ENCODE data around the gene IKZF2.
A peak's percentile ranks its signal among the peaks of the same experiment; 100 is the strongest.

IKZF2 gene

DNA sequence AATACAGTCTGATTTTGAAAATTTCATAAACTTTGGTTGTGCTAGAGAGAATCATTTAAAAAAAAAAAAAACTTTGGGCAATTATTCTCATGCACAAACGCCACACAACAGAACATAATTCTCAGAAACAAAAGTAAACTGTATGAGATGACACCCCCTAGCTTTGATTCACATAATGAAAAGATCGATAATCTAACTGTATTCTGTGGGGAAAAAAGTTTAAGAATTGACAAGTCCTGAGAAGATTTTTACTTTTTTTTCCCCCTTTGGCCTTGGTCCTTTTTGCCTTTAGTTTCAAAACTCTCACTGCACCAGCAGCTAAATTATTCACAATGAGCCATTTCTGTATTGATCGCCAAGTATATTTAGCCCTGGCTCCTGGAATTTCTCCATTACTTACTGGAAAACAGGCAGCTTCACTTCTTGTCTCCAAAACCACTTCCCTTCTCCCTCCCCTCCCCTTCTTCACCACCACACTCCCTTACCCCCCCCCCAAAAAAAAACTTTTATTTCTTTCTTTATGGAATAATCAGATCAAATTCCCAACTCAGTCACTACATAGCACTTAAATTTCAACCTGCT lies 2.0 kb downstream of the IKZF2 start:
- Histone ChIP-seq H3K4me1 (ENCODE audit: control insufficient read depth, insufficient read depth, low read length) (no peaks in the 10 kb centered on the region), H3K4me3 (ENCODE audit: low read length) (no peak overlapping the region), H3K27ac (ENCODE audit: low read depth, low read length) (peak overlapping the region; percentile 43), H3K9ac (ENCODE audit: low read length) (no peak overlapping the region), H3K27me3 (ENCODE audit: control insufficient read depth, insufficient read depth, low read length) (no peaks in the 10 kb centered on the region), H3K36me3 (ENCODE audit: control insufficient read depth, insufficient read depth, low read length) (no peaks in the 10 kb centered on the region)

DNA sequence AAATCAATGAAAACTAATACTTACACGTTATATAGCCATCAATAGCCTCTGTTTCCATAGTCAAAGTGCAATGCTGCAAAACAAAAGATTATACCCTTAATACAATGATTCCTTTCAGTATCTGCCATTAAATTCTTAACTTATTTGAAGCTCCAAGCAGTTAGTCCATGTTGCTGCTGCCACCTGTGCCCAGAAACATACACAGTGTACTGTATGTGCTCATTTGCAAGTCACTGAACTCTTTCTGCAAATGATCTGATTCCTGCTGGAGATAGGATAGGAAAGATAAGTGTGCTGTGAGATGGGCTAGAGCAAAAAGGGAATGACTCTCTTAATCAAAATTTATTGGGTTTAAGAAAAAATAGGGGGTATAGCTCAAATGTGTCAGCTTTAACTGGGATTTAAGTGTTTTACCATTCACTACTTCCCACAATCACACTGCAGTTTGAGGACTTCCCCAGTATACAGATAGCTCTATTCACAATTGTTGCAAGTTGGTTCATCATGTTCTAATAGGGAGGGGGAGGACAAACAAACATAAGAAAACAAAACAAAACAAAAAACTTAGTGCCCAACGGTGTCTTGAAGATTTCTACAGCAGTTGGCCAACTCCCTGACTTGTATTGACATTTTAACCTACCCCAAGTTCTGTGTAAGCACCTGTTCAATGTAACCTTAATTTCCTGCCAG lies 2.7 kb downstream of the IKZF2 start:
- H3K4me3 ChIP-seq (ENCODE audit: low read length), result no peak overlapping the region
- no peak overlapping the region for H3K9ac ChIP-seq (ENCODE audit: low read length)
- H3K27ac ChIP-seq (ENCODE audit: low read depth, low read length), result no peak overlapping the region
- no peaks in the 10 kb centered on the region for H3K27me3 ChIP-seq (ENCODE audit: control insufficient read depth, insufficient read depth, low read length)
- H3K36me3 ChIP-seq (ENCODE audit: control insufficient read depth, insufficient read depth, low read length), result no peaks in the 10 kb centered on the region
- no peaks in the 10 kb centered on the region for H3K4me1 ChIP-seq (ENCODE audit: control insufficient read depth, insufficient read depth, low read length)

DNA sequence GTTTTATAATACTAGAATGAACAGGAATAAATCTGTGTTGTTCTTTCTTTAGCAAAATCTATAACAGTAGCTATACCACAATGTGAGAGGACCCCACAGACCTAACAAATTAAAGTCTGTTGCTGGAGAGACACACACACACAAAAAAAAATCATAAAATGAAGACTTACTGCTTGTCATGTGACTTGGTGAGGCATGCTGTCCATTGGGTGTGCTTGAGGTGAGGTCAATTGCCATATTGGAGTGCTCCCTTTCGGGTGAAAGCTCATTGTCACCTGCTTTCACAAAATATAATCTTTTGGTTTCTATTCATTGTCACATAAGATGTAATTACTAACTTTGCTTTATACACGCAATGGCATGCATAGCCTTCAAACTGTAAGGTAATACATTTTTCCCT lies 3.9 kb downstream of the IKZF2 start:
- no peaks in the 10 kb centered on the region for H3K4me1 ChIP-seq (ENCODE audit: control insufficient read depth, insufficient read depth, low read length)
- no peak overlapping the region for H3K27ac ChIP-seq (ENCODE audit: low read depth, low read length)
- H3K36me3 ChIP-seq (ENCODE audit: control insufficient read depth, insufficient read depth, low read length), result no peaks in the 10 kb centered on the region
- H3K9ac ChIP-seq (ENCODE audit: low read length), result no peak overlapping the region
- no peaks in the 10 kb centered on the region for H3K27me3 ChIP-seq (ENCODE audit: control insufficient read depth, insufficient read depth, low read length)
- H3K4me3 ChIP-seq (ENCODE audit: low read length), result no peak overlapping the region

DNA sequence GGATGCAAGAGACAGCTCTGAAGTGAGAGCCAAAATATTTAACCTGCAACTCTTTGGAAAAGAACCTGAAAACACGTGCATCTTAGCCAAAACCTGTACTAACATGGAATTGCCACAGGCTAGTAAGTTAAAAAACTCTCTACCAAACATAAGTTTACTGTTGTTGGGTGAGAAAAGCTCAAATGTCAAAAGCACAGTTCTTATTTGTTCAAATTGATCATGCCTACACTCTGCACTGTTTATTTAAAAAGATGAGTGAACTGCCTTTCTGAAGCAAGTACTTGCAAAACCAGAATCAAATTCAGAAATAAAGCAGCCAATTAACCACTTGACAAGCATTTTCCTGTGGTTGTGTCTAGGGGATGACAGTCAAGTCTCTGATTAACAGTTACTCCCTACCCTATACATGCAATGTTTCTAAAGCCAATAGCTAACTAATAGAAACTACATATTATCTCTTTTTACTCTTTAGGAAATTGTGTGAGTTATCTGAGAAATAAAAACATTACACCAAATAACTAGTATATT lies 5.6 kb downstream of the IKZF2 start:
- Histone ChIP-seq H3K4me3 (ENCODE audit: low read length) (no peak overlapping the region), H3K36me3 (ENCODE audit: control insufficient read depth, insufficient read depth, low read length) (no peaks in the 10 kb centered on the region), H3K27ac (ENCODE audit: low read depth, low read length) (no peak overlapping the region), H3K27me3 (ENCODE audit: control insufficient read depth, insufficient read depth, low read length) (no peaks in the 10 kb centered on the region), H3K4me1 (ENCODE audit: control insufficient read depth, insufficient read depth, low read length) (no peaks in the 10 kb centered on the region), H3K9ac (ENCODE audit: low read length) (no peak overlapping the region)

DNA sequence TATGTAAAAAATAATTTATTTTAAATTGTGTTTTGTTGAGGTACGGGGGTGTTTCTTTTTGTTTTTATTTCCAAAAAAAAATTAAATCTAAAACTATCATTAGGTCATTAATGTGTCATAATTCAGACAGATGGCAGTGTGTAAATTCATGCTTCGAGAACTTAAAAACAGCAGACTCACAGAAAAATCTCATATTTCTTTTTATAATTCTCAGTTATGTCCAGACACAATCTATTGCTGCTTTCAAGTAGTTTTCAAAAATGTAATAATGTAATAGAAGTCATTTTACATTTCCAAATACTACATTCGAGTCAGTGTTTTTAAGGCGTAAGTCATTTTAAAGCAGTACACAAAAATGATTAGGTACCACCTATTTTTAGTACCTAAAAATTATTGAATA lies 14.3 kb downstream of the IKZF2 start:
- no peak overlapping the region for H3K27ac ChIP-seq (ENCODE audit: low read depth, low read length)
- H3K4me1 ChIP-seq (ENCODE audit: control insufficient read depth, insufficient read depth, low read length), result no peaks in the 10 kb centered on the region
- no peak overlapping the region for H3K9ac ChIP-seq (ENCODE audit: low read length)
- H3K27me3 ChIP-seq (ENCODE audit: control insufficient read depth, insufficient read depth, low read length), result no peaks in the 10 kb centered on the region
- no peak overlapping the region for H3K4me3 ChIP-seq (ENCODE audit: low read length)
- no peaks in the 10 kb centered on the region for H3K36me3 ChIP-seq (ENCODE audit: control insufficient read depth, insufficient read depth, low read length)

DNA sequence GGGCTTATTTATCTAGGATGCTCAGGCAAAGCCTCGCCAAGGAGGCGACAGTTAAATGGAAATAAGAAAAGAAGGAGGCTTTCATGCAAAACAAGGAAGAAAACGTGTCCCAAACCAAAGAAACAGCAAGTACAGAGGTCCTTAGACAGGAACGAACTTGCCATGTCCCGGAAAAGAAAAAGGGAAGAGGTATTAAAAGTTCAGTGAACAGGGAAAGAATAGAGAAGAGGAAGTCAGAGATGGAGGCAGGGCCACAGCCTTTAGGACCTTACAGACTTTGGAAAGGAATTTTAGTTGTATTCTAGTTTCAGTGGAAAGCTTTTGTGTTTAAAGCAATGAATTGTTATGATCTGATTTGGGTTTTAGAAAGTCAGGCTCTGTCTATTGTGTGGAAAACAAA lies 22.1 kb downstream of the IKZF2 start:
- no peaks in the 10 kb centered on the region for H3K36me3 ChIP-seq (ENCODE audit: control insufficient read depth, insufficient read depth, low read length)
- no peak overlapping the region for H3K4me3 ChIP-seq (ENCODE audit: low read length)
- H3K4me1 ChIP-seq (ENCODE audit: control insufficient read depth, insufficient read depth, low read length), result peaks cover 2% of the 10 kb centered on the region
- no peaks in the 10 kb centered on the region for H3K27me3 ChIP-seq (ENCODE audit: control insufficient read depth, insufficient read depth, low read length)
- H3K9ac ChIP-seq (ENCODE audit: low read length), result no peak overlapping the region
- no peak overlapping the region for H3K27ac ChIP-seq (ENCODE audit: low read depth, low read length)

DNA sequence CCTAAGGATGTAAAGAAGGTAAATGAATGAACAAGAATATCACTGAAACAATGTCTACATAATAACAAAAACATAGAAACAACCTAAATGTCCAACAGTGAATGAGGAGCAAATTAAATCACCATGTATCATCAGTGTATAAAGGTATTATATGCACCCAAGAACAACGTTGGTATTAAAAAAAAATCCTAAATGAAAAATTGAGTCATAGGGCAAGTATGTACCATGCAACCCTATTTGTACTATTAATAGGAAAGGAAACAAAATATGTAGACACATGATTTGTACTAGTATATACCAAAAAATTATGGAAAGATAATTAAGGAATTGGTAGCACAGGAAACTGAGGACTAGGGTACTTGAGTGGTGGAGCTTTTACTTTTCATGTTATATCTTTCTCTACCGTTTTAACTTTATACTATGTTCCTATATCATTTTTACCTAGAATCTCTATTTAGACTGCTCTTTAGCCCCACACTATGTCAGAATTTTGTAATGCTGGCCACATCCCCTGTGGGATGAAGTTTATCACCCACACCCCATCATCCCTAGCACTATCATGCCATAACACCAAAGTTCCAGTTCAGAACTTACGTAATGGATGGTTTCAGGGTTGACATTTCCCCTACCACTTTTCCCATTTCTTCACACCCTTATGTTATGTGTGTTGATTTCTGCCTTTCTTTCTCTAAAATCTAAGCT lies 25.6 kb downstream of the IKZF2 start:
- Histone ChIP-seq H3K27ac (ENCODE audit: low read depth, low read length) (no peak overlapping the region), H3K4me1 (ENCODE audit: control insufficient read depth, insufficient read depth, low read length) (peaks cover 2% of the 10 kb centered on the region), H3K27me3 (ENCODE audit: control insufficient read depth, insufficient read depth, low read length) (no peaks in the 10 kb centered on the region), H3K36me3 (ENCODE audit: control insufficient read depth, insufficient read depth, low read length) (no peaks in the 10 kb centered on the region), H3K9ac (ENCODE audit: low read length) (no peak overlapping the region), H3K4me3 (ENCODE audit: low read length) (no peak overlapping the region)

DNA sequence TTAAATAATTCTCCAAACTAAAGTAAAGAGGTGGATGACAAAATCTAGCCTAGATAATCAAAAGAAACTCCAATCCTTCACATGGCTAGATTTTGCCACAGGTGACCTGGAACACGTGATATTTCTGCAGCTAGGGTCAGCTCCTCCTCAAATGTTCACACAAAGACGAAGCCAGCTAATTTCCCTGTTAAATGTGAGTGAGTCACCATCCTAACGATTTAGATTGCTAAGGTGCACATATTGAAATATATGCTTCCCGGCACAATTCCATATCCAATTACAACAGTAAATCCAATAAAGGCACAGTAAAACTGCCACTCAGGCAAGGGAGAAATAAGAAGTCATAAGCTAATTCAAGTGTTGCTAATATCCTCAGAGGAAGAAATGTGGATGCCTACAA lies 28.7 kb downstream of the IKZF2 start:
- Histone ChIP-seq H3K9ac (ENCODE audit: low read length) (no peak overlapping the region), H3K4me3 (ENCODE audit: low read length) (no peak overlapping the region), H3K4me1 (ENCODE audit: control insufficient read depth, insufficient read depth, low read length) (no peaks in the 10 kb centered on the region), H3K27me3 (ENCODE audit: control insufficient read depth, insufficient read depth, low read length) (no peaks in the 10 kb centered on the region), H3K27ac (ENCODE audit: low read depth, low read length) (no peak overlapping the region), H3K36me3 (ENCODE audit: control insufficient read depth, insufficient read depth, low read length) (no peaks in the 10 kb centered on the region)

DNA sequence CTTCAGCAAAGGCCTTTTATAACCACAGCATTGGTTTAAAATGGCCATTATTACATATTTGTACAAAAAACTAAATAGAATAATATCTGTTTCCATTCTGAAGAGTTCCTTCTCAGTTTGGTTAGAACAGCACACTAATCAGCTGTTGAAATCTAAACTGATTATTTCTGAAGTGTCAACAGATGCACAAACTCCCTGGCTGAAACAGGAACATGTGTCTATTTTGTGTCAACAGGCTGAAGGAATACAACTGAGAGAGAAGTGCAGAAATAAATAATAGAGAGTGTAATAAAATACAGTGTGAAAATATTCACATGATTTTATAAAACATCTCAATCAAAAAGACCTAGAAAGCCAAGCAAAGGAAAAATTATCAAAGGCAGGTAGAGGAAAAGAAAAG lies 29.7 kb downstream of the IKZF2 start:
- H3K36me3 ChIP-seq (ENCODE audit: control insufficient read depth, insufficient read depth, low read length), result no peaks in the 10 kb centered on the region
- no peak overlapping the region for H3K9ac ChIP-seq (ENCODE audit: low read length)
- H3K4me1 ChIP-seq (ENCODE audit: control insufficient read depth, insufficient read depth, low read length), result no peaks in the 10 kb centered on the region

DNA sequence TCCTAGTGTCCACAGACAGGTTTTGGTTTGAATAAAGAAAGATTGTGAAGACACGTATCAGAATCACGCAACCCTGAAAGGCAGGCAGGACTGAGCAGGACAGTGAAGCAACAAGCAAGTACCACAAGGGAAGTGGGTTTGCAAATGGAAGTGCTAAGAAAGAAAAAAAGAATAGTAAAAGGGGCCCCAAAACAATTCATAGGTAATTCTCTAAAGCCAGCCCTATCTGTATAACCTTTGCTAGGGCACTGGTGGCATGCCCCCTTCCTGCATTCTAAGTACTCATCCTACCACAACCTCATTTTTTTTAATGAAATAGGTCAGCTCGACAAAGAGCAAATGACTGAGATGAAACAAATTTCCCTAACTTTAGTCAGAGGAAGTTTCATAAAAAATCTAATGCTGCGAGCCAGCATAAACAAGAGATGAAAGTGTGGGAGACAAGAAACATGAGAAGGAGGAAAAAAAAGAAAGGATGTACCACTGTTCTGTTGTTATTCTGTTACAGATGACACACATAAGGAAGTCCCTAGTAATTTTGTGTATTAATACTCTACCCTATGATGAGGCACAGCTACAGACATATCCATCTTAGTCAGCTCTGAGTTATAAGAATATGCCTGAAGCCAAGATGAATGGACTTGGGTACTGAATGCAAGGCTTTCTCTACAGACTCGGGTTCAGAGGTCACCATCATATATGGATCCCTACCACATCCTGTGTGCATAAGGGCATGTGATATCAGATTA lies 32.2 kb downstream of the IKZF2 start:
- Histone ChIP-seq H3K27me3 (ENCODE audit: control insufficient read depth, insufficient read depth, low read length) (no peaks in the 10 kb centered on the region), H3K4me3 (ENCODE audit: low read length) (no peak overlapping the region), H3K4me1 (ENCODE audit: control insufficient read depth, insufficient read depth, low read length) (no peaks in the 10 kb centered on the region), H3K36me3 (ENCODE audit: control insufficient read depth, insufficient read depth, low read length) (no peaks in the 10 kb centered on the region), H3K9ac (ENCODE audit: low read length) (no peak overlapping the region), H3K27ac (ENCODE audit: low read depth, low read length) (no peak overlapping the region)

More for the DNA sequence above, 29.7 kb downstream of the IKZF2 start:
- H3K27ac ChIP-seq (ENCODE audit: low read depth, low read length), result no peak overlapping the region
- H3K27me3 ChIP-seq (ENCODE audit: control insufficient read depth, insufficient read depth, low read length), result no peaks in the 10 kb centered on the region
- no peak overlapping the region for H3K4me3 ChIP-seq (ENCODE audit: low read length)

DNA sequence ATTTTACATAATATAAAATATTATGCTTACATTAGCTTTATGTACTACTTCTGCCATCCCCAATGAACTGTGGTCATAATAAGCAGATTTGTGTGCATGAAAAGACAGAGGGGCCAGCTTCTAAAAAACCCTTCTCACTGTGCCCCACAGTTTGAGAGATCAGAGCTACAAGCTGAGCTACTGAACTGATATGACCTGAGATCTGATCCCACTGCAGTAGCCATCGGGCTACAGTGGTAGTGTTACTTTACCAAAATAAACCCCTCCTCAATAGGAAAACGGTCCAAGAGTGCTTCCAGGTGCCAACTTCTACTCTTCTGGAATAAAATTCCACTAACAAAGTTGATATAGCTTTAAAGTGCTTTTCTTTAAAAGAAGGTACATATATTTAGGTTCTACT lies 43.1 kb downstream of the IKZF2 start:
- H3K4me1 ChIP-seq (ENCODE audit: control insufficient read depth, insufficient read depth, low read length), result no peaks in the 10 kb centered on the region
- H3K4me3 ChIP-seq (ENCODE audit: low read length), result no peak overlapping the region
- no peak overlapping the region for H3K9ac ChIP-seq (ENCODE audit: low read length)
- H3K27ac ChIP-seq (ENCODE audit: low read depth, low read length), result no peak overlapping the region
- H3K27me3 ChIP-seq (ENCODE audit: control insufficient read depth, insufficient read depth, low read length), result no peaks in the 10 kb centered on the region
- no peaks in the 10 kb centered on the region for H3K36me3 ChIP-seq (ENCODE audit: control insufficient read depth, insufficient read depth, low read length)

DNA sequence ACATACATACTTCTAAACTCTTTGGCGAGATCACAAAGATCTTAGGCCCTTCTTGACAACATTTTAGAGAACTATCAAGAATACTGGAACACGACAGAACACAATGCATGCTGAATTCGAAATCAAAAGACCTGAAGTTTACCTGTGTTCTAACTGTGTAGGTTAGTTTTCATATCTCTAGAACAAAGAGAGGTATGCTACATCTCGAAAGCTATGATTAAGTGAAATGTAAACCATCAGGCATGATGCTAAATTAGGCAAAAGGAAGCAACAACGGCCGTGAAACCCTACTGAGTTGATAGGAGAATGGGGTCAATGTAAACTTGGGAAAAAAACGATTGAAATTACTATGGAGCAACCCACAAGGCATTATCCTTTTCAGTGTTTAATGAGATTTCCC lies 43.7 kb downstream of the IKZF2 start:
- Histone ChIP-seq H3K27ac (ENCODE audit: low read depth, low read length) (no peak overlapping the region), H3K4me1 (ENCODE audit: control insufficient read depth, insufficient read depth, low read length) (no peaks in the 10 kb centered on the region), H3K36me3 (ENCODE audit: control insufficient read depth, insufficient read depth, low read length) (no peaks in the 10 kb centered on the region), H3K27me3 (ENCODE audit: control insufficient read depth, insufficient read depth, low read length) (no peaks in the 10 kb centered on the region), H3K4me3 (ENCODE audit: low read length) (no peak overlapping the region), H3K9ac (ENCODE audit: low read length) (no peak overlapping the region)

Measured in rectal smooth muscle tissue (tissue), 1 donor.